Measurements from ENCODE around the gene KANTR.
A peak's percentile ranks its signal among the peaks of the same experiment; 100 is the strongest.

The KANTR gene

GRCh38 chrX:53093748-53094581 is at the start of gene KANTR:
TSS of gene KANTR (plus strand) at chrX:53094142. CDS start at chrX:53124273, 30,131 bp downstream.
- DNase-seq (ENCODE audit: low read depth, low spot score) = peak; percentile 79

DNA sequence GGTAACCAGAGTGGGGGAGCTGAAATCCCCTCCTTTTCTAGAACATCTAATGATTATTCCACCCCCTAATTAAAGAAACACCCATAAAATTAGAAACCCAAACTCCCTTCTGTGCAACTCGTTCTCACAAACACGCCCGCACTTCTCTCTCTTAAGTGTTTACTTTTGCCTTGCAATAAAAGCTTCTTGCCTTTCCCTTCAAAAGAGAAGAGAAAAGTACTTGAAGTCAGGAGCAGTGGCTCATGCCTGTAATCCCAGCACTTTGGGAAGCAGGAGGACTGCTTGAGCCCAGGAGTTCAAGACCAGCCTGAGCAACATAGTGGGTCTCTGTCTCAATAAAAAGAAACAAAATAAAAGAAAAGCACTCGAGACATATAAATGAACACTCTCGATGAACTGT is 48.9 kb upstream of the KANTR start:
- DNase-seq (ENCODE audit: low read depth, low spot score) = no peak

DNA sequence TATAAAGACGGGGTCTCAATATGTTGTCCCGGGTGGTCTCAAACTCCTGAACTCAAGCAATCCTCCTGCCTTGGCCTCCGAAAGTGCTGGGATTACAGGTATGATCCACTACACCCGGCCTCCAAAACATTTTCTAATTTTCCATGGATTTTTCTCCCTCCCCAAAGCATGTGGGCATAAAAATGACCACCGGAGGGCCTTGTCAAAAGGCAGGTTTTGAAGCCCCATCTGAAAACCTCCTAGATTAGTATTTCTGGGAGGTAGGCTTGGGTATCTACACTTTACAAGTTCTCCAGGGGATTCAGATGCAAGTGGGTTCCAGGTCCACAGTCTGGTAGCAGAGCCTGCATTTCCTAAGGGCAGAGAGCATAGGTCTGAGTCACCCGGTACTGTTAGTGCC is 46.7 kb upstream of the KANTR start:
- no peak for DNase-seq (ENCODE audit: low read depth, low spot score)

DNA sequence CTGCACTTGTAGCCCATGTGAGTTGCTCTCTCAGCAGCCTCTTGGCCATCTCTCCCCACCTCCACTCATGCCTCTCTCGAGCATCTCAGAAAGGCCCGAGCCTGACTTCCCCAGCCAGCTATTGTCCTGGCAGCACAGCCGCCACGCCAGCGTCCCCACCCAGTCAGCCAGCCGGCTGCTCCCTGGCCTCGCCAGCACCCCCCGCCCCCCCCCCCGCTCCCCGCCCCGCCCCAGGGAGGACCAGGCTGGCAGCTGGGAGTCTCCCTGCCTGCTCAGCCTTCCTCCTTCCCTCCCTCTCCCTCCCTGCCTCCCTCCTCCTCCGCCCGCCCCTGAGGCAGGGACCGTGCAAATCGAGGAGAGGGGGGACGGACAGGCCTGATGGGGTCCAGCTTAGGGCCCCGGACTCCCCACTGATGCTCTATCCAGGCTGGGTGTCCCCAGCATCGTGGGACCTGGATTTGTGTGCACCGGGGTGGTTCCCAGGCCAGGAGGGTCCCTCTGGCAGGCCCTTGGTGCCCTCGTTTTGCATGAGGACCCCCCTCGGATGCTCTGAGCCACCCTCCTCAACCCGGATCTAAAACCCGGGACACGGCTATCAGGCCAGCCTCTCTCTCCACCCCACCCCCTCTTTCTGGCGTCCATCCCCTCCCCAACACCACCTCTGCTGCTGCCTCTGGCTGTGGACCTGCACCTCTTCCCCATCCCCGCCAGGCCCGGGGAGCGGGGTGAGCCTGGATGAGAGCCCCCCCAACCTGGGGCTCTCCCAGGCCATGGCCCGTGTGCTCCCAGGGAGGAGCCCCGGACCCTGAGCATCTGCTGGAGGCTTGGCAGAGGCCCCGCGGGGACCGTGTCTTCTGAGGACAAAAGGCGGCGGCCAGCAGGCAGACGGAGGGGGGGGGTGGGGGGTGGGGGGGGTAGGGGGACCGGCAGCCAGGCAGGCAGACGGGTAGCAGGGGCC is 45.5 kb upstream of the KANTR start, which contains the start of gene GPR173:
Gene GPR173 (plus strand): TSS at position 621 of the 958 bp plus-strand sequence. CDS start 27,833 bp downstream, outside the sequence.
- DNase-seq (ENCODE audit: low read depth, low spot score) = no peak

DNA sequence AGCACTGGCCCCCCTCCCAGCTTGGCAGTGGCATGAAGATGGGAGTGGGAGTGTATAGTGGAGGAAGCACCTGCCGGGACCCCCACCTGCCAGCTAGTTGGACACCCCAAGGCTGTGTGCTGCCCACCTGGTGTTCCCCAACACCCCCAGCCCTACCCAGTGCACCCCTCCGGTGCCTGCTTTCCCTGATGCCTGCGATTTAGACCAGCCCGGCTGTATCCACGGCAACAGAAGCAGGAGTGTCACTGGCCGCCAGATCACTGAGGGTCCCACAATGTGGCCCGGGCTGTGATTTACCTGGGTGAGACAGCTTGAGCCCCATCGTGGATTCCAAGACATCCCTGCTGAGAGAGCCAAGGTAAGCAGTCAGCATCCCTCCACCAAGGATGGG is 44.8 kb upstream of the KANTR start:
- DNase-seq (ENCODE audit: low read depth, low spot score) = no peak

DNA sequence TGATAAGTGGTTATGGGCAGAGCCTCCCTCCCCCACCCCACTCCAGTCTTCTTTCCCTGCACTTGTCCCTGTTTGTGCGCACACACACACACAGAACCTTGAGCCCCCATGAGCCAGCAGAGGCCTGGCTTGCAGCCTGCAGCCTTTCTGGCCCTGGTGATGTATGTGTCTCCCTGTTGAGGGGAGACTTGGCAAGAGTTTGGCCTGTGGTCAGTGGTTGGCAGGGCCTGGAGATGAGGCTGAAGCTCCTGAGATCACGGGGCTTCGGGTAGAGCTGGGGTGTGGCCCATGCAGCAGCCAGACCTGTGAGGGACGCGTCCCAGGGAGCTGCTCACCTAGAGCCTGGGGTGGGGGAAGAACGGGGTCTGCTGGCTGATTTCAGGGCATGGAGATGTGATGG is 43.1 kb upstream of the KANTR start:
- no peak for DNase-seq (ENCODE audit: low read depth, low spot score)

DNA sequence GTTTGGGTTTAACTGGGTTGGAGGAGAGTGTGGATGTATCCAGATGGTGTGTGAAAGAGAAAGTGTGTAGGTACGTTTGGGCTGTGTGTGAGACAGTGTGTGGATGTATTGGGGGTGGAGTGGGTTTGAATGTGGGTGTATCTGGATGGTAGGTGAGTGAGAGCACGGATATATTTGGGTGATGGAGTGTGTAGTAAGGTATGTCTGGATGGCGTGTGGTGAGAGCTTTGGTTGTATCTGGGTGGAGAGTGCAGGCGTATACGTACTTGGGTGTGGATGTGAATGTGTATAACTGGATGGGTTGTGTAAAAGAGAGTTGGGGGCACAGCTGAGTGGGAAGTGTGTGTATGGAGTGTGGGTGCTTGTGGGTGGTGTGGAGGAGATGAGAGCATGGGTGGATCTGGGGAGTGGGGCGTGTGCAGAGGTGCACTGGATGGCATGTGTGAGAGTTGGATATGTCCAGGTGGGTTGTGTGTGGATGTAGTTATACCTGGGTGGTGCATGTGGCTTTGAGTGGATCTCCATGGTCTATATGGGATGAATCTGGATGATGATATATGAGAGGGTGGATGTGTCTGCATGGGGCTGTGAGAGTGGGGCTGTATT is 38.6 kb upstream of the KANTR start:
- no peak for DNase-seq (ENCODE audit: low read depth, low spot score)

GRCh38 chrX:53056292-53056691 is 37.6 kb upstream of the KANTR start:
- no peak for DNase-seq (ENCODE audit: low read depth, low spot score)

- no peak for DNase-seq (ENCODE audit: low read depth, low spot score)
Observed at GRCh38 chrX:53065104-53065503, 28.8 kb upstream of the KANTR start.

DNA sequence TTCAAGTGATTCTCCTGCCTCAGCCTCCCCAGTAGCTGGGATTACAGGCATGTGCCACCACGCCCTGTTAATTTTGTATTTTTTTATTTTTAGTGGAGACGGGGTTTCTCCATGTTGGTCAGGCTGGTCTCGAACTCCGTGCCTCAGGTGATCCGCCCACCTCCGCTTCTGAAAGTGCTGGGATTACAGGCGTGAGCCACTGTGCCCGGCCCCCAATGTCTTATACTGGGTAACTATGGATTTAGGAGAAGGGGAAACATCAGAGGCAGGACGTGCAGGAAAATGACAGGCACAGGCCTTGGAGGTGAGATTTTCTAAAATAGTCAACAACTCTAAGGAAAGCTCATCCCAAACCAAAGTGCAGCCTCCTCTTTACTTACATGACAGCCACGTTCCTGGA is 22.9 kb upstream of the KANTR start:
- DNase-seq (ENCODE audit: low read depth, low spot score) = no peak

- DNase-seq (ENCODE audit: low read depth, low spot score) = no peak
Observed at GRCh38 chrX:53071604-53072417, 22.1 kb upstream of the KANTR start.

- no peak for DNase-seq (ENCODE audit: low read depth, low spot score)
Observed at GRCh38 chrX:53072418-53073114, 21.4 kb upstream of the KANTR start.

DNA sequence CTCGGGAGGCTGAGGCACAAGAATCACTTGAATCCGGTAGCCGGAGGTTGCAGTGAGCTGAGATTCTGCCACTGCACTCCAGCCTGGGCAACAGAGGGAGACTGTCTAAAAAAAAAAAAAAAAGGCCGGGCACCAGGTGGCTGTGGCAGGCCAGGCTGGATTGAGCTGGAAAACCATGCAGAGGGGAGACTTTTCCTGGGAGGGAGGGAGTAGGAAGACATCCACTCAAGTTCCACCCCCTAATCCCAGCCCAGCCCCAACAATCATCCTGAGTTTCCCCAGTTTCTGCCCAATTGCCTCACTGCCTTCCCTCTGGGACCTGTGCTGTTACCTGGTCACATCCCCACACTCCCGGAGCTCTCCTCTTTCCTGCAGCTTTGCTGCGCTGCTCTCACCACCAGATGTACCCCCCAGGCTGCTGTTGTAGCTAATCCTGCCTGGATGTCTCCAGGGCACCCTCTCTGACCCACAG is 20.8 kb upstream of the KANTR start:
- no peak for DNase-seq (ENCODE audit: low read depth, low spot score)

DNA sequence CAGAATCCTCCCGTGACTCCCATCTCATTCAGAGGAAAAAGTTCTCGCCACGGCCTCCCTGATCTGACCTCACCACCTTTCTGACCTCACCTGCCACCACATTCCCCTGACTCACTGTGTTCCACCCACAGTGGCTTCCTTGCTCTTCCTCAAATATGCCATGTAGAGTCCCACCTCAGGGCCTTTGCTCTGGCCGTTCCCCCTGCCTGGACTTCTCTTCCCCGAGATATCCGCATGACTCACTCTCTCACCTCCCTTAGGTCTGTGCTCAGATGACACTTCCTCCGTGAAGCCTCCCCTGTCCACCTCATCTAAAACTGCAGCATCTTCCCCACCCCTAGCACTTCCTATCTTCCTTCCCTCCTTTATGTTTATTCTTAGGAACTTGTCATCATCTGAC is 18.9 kb upstream of the KANTR start:
- no peak for DNase-seq (ENCODE audit: low read depth, low spot score)

- DNase-seq (ENCODE audit: low read depth, low spot score) = no peak
Observed at GRCh38 chrX:53076671-53077070, 17.3 kb upstream of the KANTR start.

DNA sequence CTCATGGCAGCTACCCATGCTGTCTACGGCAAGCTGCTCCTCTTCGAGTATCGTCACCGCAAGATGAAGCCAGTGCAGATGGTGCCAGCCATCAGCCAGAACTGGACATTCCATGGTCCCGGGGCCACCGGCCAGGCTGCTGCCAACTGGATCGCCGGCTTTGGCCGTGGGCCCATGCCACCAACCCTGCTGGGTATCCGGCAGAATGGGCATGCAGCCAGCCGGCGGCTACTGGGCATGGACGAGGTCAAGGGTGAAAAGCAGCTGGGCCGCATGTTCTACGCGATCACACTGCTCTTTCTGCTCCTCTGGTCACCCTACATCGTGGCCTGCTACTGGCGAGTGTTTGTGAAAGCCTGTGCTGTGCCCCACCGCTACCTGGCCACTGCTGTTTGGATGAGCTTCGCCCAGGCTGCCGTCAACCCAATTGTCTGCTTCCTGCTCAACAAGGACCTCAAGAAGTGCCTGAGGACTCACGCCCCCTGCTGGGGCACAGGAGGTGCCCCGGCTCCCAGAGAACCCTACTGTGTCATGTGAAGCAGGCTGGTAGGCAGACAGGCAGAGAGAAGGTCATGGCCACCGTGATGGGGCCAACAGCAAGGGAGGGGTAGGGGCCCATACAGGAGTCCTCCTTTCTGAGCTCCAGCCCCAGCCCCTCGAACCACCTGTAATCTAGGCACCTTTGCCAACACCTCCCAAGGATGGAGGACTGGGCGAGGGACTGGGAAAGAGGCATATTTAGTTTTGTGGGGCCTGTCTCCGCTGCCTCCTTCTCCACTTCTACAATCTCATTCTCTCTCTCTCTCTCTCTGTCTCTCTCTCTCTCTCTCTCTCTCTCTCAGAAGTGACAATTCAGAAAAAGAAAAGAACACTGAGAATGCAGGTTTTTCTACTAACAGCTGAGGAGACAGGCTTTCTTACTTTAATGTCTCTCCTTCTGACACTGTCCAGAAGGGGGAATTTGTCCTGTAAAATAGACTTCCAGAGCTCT is 16.4 kb upstream of the KANTR start:
- no peak for DNase-seq (ENCODE audit: low read depth, low spot score)

DNA sequence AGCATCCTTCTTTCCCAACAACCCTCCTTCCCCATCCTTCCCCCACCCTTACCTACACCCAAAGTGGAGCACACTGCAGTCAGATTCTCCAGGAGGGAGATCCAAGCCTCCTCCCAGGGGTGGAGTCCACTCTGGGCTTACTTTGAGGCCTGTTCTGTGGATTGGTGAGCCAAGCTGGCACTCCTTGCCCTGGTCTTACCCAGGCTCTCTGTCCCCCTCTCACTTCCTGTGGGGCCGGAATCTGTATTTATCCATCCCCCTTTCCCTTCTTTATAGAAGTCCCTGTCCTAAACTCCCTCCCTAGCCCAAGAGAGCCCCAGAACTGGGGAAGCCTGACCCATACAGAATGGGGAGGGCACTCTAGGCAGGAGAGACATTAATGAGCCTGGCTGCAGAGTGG is 15.0 kb upstream of the KANTR start:
- DNase-seq (ENCODE audit: low read depth, low spot score) = no peak

GRCh38 chrX:53080628-53081580 is 13.0 kb upstream of the KANTR start:
- DNase-seq (ENCODE audit: low read depth, low spot score) = no peak
